ENCODE data around the gene GOLT1B. TPM values are rescaled to one million over a fixed set of nuclear protein-coding genes. Genes with fewer than 3 reads are reported as not detected.

GOLT1B gene
- total and polyA plus RNA-seq, 2 of the 13 experiments (the other 11 are each of a cell fraction or from before 2014, with no cell fraction given) = 23.6 to 38.4 TPM

GRCh38 chr12:21501258-21502163 is at the start of gene GOLT1B, which contains the start of gene RECQL (continued):
- no peak for TF ChIP-seq PRPF4 (IDR thresholded peaks at IDR 0.05; ENCODE audit: low read depth, low read length, poor library complexity, severe bottlenecking)
- TF ChIP-seq KMT2A (CRISPR knock-in tag; IDR thresholded peaks at IDR 0.05) = peak; percentile 54; the same call in 1 of the 2 replicates
- TF ChIP-seq NPAS2 (CRISPR knock-in tag; IDR thresholded peaks at IDR 0.05; ENCODE audit: borderline replicate concordance) = no peak
- no peak for TF ChIP-seq HNRNPLL (IDR thresholded peaks at IDR 0.05; ENCODE audit: low read depth, low read length, poor library complexity, severe bottlenecking)
- TF ChIP-seq, protein P1, sequence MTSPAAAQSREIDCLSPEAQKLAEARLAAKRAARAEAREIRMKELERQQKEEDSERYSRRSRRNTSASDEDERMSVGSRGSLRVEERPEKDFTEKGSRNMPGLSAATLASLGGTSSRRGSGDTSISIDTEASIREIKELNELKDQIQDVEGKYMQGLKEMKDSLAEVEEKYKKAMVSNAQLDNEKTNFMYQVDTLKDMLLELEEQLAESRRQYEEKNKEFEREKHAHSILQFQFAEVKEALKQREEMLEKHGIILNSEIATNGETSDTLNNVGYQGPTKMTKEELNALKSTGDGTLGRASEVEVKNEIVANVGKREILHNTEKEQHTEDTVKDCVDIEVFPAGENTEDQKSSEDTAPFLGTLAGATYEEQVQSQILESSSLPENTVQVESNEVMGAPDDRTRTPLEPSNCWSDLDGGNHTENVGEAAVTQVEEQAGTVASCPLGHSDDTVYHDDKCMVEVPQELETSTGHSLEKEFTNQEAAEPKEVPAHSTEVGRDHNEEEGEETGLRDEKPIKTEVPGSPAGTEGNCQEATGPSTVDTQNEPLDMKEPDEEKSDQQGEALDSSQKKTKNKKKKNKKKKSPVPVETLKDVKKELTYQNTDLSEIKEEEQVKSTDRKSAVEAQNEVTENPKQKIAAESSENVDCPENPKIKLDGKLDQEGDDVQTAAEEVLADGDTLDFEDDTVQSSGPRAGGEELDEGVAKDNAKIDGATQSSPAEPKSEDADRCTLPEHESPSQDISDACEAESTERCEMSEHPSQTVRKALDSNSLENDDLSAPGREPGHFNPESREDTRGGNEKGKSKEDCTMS (CRISPR knock-in tag; conservative IDR thresholded peaks at IDR 0.05) = no peak
- TF ChIP-seq ZNF563 (CRISPR knock-in tag; IDR thresholded peaks at IDR 0.05) = 0 out of 2 replicates have a peak, but pooled peaks have one; percentile 21
- TF ChIP-seq, protein P2, sequence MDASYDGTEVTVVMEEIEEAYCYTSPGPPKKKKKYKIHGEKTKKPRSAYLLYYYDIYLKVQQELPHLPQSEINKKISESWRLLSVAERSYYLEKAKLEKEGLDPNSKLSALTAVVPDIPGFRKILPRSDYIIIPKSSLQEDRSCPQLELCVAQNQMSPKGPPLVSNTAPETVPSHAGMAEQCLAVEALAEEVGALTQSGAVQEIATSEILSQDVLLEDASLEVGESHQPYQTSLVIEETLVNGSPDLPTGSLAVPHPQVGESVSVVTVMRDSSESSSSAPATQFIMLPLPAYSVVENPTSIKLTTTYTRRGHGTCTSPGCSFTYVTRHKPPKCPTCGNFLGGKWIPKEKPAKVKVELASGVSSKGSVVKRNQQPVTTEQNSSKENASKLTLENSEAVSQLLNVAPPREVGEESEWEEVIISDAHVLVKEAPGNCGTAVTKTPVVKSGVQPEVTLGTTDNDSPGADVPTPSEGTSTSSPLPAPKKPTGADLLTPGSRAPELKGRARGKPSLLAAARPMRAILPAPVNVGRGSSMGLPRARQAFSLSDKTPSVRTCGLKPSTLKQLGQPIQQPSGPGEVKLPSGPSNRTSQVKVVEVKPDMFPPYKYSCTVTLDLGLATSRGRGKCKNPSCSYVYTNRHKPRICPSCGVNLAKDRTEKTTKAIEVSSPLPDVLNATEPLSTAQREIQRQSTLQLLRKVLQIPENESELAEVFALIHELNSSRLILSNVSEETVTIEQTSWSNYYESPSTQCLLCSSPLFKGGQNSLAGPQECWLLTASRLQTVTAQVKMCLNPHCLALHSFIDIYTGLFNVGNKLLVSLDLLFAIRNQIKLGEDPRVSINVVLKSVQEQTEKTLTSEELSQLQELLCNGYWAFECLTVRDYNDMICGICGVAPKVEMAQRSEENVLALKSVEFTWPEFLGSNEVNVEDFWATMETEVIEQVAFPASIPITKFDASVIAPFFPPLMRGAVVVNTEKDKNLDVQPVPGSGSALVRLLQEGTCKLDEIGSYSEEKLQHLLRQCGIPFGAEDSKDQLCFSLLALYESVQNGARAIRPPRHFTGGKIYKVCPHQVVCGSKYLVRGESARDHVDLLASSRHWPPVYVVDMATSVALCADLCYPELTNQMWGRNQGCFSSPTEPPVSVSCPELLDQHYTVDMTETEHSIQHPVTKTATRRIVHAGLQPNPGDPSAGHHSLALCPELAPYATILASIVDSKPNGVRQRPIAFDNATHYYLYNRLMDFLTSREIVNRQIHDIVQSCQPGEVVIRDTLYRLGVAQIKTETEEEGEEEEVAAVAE (CRISPR knock-in tag; IDR thresholded peaks at IDR 0.05; ENCODE audit: borderline replicate concordance) = peak; percentile 100
- no peak for TF ChIP-seq NCOA5 (CRISPR knock-in tag; IDR thresholded peaks at IDR 0.05)
- TF ChIP-seq, protein P3, sequence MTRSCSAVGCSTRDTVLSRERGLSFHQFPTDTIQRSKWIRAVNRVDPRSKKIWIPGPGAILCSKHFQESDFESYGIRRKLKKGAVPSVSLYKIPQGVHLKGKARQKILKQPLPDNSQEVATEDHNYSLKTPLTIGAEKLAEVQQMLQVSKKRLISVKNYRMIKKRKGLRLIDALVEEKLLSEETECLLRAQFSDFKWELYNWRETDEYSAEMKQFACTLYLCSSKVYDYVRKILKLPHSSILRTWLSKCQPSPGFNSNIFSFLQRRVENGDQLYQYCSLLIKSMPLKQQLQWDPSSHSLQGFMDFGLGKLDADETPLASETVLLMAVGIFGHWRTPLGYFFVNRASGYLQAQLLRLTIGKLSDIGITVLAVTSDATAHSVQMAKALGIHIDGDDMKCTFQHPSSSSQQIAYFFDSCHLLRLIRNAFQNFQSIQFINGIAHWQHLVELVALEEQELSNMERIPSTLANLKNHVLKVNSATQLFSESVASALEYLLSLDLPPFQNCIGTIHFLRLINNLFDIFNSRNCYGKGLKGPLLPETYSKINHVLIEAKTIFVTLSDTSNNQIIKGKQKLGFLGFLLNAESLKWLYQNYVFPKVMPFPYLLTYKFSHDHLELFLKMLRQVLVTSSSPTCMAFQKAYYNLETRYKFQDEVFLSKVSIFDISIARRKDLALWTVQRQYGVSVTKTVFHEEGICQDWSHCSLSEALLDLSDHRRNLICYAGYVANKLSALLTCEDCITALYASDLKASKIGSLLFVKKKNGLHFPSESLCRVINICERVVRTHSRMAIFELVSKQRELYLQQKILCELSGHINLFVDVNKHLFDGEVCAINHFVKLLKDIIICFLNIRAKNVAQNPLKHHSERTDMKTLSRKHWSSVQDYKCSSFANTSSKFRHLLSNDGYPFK (CRISPR knock-in tag; IDR thresholded peaks at IDR 0.05; ENCODE audit: borderline replicate concordance) = peak; percentile 75; the same call in 1 of the 2 replicates
- TF ChIP-seq ZNF576 (CRISPR knock-in tag; IDR thresholded peaks at IDR 0.05) = no peak
- TF ChIP-seq, protein P4, sequence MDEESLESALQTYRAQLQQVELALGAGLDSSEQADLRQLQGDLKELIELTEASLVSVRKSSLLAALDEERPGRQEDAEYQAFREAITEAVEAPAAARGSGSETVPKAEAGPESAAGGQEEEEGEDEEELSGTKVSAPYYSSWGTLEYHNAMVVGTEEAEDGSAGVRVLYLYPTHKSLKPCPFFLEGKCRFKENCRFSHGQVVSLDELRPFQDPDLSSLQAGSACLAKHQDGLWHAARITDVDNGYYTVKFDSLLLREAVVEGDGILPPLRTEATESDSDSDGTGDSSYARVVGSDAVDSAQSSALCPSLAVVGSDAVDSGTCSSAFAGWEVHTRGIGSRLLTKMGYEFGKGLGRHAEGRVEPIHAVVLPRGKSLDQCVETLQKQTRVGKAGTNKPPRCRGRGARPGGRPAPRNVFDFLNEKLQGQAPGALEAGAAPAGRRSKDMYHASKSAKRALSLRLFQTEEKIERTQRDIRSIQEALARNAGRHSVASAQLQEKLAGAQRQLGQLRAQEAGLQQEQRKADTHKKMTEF (CRISPR knock-in tag; IDR thresholded peaks at IDR 0.05) = peak; percentile 47; the same call in 1 of the 2 replicates
- TF ChIP-seq ZBTB1 (CRISPR knock-in tag; IDR thresholded peaks at IDR 0.05; ENCODE audit: borderline replicate concordance) = no peak
- peak; percentile 67; the same call in 1 of the 2 replicates for TF ChIP-seq KLF12 (CRISPR knock-in tag; IDR thresholded peaks at IDR 0.05; ENCODE audit: borderline replicate concordance)
- TF ChIP-seq ZNF883 (CRISPR knock-in tag; IDR thresholded peaks at IDR 0.05; ENCODE audit: not compliant biosample characterization) = peak; percentile 47
- peak; percentile 87; the same call in 1 of the 2 replicates for TF ChIP-seq SIN3B (IDR thresholded peaks at IDR 0.05; ENCODE audit: low read length)
- peak; percentile 95 for TF ChIP-seq KAT8 (CRISPR knock-in tag; IDR thresholded peaks at IDR 0.05)

Measured in HepG2 (cell line).